Skin of body (tissue), 2 donors: ENCODE results near the gene LRMDA. TPM values are rescaled to one million over a fixed set of nuclear protein-coding genes. Genes with fewer than 3 reads are reported as not detected.

Experiments
- DNase-seq: peaks from one replicate; lab custom pipeline; 2025; lab: John Stamatoyannopoulos, UW
- total RNA-seq: library from RNA; depleted of rRNA; stranded (reverse); fragments of >200 nt; gene quantifications from one replicate; pipeline ENCODE4 v1.2.3, GENCODE V29; 2014

Gene LRMDA
- total RNA-seq, 1 donor from 2014 or later, result 12.7 TPM

- no peak for DNase-seq
Measured at GRCh38 chr10:75472685-75473084, 41.3 kb downstream of the LRMDA start.

- no peak for DNase-seq
Measured at GRCh38 chr10:75474106-75474505, 42.7 kb downstream of the LRMDA start.

GRCh38 chr10:75475460-75476182 lies 44.2 kb downstream of the LRMDA start:
- peak; percentile 81 for DNase-seq

GRCh38 chr10:75476569-75476968 lies 45.1 kb downstream of the LRMDA start:
- no peak for DNase-seq

- DNase-seq, result no peak
Measured at GRCh38 chr10:75476985-75477384, 45.6 kb downstream of the LRMDA start.

GRCh38 chr10:75477680-75478079 lies 46.3 kb downstream of the LRMDA start:
- DNase-seq, result no peak

GRCh38 chr10:75480374-75480773 lies 49.0 kb downstream of the LRMDA start:
- no peak for DNase-seq

- no peak for DNase-seq
Measured at GRCh38 chr10:75483188-75483587, 51.8 kb downstream of the LRMDA start.

- DNase-seq, result no peak
Measured at GRCh38 chr10:75484717-75485116, 53.3 kb downstream of the LRMDA start.

GRCh38 chr10:75486591-75486990 lies 55.2 kb downstream of the LRMDA start:
- no peak for DNase-seq

- no peak for DNase-seq
Measured at GRCh38 chr10:75487087-75487754, 55.8 kb downstream of the LRMDA start.

- no peak for DNase-seq
Measured at GRCh38 chr10:75487755-75488125, 56.3 kb downstream of the LRMDA start.

- DNase-seq, result peak; percentile 48
Measured at GRCh38 chr10:75492173-75492925, 60.9 kb downstream of the LRMDA start.

- no peak for DNase-seq
Measured at GRCh38 chr10:75493464-75493863, 62.0 kb downstream of the LRMDA start.

- DNase-seq, result no peak
Measured at GRCh38 chr10:75495434-75496190, 64.2 kb downstream of the LRMDA start.

GRCh38 chr10:75496191-75496567 lies 64.8 kb downstream of the LRMDA start:
- no peak for DNase-seq

- DNase-seq, result no peak
Measured at GRCh38 chr10:75497997-75498883, 66.8 kb downstream of the LRMDA start.

- no peak for DNase-seq
Measured at GRCh38 chr10:75498884-75499350, 67.5 kb downstream of the LRMDA start.

- no peak for DNase-seq
Measured at GRCh38 chr10:75499556-75500160, 68.2 kb downstream of the LRMDA start.

- no peak for DNase-seq
Measured at GRCh38 chr10:75502389-75502788, 71.0 kb downstream of the LRMDA start.
